Measurements from ENCODE around the gene CALU.

Gene CALU

GRCh38 chr7:128781851-128782250, 42.7 kb downstream of the CALU start:
- in situ Hi-C loops (cut with MboI; ENCODE audit: low sequenced_read_pairs) = no loop called here

DNA sequence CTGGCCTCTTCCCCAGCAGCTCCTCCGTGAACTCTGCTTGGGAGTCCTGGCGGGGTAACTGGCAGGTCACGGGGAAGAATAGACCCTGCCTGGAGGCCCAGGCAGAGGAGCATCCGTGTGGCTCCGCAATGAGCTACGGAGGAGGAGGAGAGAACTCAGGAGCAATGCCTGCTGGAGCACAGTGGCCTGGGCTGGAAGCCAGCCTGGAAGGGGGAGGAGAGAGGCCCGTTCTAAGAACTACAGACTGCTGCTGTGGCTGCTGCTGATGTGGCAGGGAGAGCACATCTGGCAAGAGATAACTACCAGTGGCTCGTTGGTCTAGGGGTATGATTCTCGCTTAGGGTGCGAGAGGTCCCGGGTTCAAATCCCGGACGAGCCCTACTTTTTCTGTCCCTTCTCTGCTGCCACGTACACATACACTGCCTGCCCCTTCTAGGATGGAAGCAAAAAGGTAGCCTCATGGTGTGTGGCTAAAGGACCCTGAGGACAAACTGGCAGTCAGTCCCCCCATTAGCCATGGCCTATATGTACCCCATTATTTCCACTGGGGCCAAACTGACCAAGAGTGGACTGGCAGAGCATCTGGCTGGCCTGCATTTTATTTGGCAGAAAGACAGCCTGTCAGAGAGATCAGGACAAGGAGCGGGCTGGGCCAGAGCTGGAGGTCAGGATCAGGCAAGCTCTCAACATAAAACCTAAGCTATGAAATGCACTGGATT, 44.1 kb downstream of the CALU start:
- in situ Hi-C loops (cut with MboI; ENCODE audit: low sequenced_read_pairs) = no loop called here

DNA sequence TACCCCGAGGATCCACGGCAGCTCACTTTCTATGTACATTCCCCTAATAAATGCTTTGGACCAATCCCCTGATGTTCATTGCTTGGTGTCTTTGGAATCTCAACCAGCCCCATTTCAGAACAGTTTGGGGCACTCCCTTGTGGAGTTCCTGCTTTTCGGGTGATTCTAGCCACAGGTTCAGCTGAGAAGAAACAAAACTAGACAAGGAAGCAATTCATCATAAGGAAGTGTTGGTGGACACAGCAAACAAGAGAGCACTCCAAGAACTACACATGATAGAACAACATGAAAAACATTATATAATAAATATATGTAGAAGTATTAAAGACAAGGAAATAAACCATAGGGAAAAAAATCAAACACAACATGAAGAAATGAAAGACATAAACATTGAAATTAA, 46.6 kb downstream of the CALU start:
- in situ Hi-C loops (cut with MboI; ENCODE audit: low sequenced_read_pairs) = no loop called here

DNA sequence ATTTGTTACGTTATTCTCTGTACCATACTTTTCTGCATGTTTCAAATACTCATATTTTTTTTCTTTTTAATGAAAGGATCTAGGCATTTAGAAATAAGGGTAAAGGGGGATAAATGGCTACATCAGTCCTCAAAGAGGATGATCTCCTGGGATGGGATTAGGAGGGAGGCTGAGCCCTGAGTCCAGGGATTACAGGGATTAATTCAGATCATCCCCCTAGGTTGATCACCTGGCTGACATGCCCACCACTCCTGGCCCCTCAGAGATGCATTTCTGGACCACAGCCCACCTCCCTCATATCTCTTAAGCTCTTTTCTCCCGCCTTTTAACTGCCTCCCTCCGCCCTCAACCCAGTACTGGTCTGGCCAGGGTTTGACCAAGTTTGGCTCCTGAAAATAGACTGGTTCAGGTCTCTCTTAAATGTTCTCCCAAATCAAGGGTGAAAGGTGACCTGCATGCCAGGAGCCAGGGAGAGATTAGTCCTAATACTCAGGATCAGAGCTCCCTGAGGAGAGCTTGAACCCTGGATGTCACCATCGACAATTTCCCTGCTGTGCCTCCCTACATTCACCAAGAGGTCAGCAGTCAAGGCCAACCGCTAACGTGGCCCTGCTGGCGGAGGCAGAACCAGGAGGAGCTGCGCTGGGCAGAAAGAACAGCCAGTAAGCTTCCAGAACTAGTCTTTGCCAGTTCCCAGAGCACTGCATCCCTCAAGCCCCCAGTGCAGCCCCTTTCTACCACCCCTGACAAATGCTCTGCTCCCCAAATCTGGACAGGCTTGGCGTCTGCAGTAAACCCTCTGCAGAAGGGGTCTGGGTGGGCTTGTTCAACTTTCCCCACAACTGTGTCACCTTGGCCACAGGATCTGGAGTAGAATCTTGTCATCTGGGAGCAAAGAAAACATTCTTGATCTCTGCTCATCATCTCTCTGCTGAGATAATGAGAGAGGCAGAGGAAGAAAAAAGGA, 49.6 kb downstream of the CALU start:
- in situ Hi-C loops (cut with MboI; ENCODE audit: low sequenced_read_pairs) = no loop called here

DNA sequence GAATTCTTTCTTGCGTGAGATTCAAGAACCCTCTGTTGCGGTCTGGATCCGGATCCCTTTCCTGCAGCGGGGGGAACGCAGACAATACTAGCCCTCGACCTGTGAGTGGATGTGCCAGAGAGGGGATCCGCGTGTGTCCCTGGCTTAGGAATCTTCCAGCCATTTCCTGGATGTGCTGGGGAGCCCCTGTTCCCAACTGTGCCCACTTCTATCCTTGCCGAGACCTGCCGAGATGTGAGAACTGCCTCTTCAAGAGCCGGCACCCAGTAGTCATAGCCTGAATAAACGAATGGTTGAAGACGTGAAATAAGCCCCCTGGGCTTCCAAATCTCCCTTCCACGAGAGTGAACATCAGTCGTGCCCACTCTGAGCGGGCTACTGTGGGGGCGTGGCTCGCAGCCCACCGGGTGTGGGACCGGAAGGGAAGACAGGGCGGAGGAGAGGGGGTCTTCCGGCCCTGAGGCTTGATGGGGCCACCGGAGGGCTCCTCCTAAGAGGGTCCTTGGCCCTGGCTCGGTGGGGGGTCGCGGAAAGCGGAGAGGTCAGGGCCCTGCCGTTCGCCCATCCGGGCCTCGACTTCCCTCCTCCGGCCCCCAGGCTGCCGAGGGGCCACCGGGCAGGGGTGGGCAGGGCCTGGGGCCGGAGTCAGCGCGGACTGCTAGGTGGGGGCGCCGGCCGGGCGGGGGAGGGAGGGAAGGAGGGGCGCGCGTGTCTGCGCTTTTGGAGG, 51.3 kb downstream of the CALU start:
- in situ Hi-C loops (cut with MboI; ENCODE audit: low sequenced_read_pairs) = no loop called here

DNA sequence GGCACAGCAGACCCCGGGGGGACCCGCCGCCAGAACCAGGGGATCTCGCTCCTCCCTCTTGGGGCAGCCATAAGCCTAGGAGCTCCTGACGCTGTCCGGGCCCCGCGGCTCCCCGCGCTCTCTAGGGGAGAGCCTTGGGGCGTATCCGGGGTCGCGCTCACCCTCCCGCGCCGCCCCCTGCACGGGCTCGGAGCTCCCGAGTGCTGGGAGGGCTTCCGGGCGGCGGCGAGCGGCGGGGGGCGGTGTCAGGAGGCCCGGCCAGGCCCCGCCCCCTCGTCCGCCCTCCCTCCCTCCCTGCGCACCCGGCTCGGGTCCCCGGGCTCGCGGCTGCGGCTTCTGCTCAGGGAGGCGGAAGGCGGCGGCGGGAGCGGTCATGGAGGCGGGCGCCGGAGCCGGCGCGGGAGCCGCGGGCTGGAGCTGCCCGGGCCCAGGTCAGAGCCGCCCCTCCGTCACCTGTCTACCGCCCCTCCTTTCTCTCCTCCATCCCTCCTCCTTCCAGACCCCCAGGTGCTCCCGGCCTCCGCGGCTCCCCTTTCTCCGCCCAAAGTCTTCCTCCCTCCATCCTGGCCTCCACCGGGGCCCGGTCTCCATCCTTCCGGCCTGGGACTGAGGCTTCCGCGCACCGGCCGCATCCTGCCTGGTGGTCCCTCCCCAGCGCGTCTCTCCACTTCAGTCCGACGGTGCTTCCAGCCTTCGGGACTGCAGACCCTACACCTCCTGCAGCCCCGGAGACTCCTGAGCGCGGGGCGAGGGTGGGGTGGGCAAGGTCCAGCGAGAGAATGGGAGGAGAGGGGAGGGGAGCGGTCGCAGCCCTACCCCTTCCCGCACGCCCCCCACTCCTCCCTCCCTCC, 52.2 kb downstream of the CALU start, which contains the start of gene CCDC136:
Gene CCDC136 (plus strand): TSS at position 848 of the 851 bp plus-strand sequence. CDS start 444 bp downstream, outside the sequence.
- in situ Hi-C loops (cut with MboI; ENCODE audit: low sequenced_read_pairs) = no loop called here

DNA sequence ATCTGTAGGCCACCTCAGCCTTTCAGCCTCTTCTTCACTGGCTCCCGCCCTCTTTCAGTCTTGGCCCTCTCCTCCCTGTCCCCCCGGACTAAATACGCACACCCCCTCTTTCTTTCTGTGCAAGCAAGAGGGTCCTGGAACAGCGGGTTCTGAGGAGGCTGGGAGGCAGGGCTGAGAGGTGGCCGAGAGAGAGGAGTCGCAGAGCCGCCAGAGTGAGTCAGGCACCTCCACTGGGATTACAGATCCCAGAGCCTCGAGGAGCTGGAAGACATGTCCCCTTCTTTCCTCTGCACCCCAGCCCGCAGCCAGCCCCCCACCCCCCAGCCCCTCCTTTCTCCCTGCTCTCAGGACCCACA, 52.8 kb downstream of the CALU start:
- in situ Hi-C loops (cut with MboI; ENCODE audit: low sequenced_read_pairs) = no loop called here

DNA sequence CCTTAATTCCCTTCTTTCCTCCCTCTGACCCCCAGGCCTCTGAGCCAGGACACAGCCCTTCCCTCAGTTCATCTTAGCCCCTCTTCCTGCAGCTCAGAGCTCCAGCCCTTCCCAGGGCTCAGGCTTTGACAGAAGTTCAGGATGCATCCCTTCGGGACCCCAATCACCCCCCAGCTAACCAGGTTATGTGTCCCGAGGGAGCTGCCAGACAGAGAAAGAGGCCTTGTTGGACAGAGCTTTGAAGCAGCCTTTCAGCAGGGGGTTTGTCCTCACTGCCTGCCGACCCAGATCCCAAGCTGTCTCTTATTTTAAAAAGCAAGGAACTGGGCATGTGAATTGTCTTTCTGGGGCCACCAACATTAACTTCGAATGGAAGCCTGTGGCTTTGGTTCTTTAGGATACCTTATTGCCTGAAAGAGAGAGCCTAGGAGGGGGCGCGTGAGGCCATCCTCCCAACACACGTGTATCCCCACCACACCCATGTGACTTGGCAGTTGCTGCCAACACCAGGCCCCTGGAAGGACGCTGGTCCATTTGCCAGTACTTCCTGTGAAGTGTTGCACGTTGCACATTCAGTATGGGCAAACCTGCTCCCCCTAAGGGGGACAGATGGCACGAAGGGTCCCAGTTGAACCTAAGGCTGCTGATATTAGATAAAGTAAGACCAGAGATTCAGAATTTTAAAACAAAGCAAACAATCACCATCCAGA, 53.5 kb downstream of the CALU start:
- in situ Hi-C loops (cut with MboI; ENCODE audit: low sequenced_read_pairs) = no loop called here

- in situ Hi-C loops (cut with MboI; ENCODE audit: low sequenced_read_pairs) = no loop called here
These were observed 54.0 kb downstream of the CALU start for GRCh38 chr7:128793181-128793547.

- in situ Hi-C loops (cut with MboI; ENCODE audit: low sequenced_read_pairs) = no loop called here
These were observed 54.9 kb downstream of the CALU start for GRCh38 chr7:128794020-128794419.

GRCh38 chr7:128794436-128794835, 55.3 kb downstream of the CALU start:
- in situ Hi-C loops (cut with MboI; ENCODE audit: low sequenced_read_pairs) = no loop called here

DNA sequence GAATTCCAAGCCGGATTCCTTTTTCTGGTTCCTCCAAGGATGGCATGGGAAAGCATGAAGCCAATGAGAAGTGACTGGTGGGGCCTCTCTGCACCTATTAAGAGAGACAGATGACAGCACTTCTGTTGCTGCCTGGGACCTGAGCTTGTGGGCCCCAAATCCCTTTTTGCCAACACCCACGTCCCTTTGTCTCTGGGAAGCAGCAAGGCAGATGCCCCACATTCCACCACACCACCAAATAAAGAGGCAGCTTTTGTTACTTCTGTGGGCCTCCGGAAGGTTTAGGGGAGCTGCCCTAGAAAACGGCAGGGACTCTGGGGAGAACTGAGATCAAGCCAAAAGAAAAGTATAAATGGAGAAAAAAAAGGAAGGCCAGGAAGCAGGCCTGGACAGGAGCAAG, 56.0 kb downstream of the CALU start:
- in situ Hi-C loops (cut with MboI; ENCODE audit: low sequenced_read_pairs) = no loop called here

GRCh38 chr7:128796327-128796726, 57.2 kb downstream of the CALU start:
- in situ Hi-C loops (cut with MboI; ENCODE audit: low sequenced_read_pairs) = no loop called here

GRCh38 chr7:128799451-128799850, 60.3 kb downstream of the CALU start:
- in situ Hi-C loops (cut with MboI; ENCODE audit: low sequenced_read_pairs) = no loop called here

DNA sequence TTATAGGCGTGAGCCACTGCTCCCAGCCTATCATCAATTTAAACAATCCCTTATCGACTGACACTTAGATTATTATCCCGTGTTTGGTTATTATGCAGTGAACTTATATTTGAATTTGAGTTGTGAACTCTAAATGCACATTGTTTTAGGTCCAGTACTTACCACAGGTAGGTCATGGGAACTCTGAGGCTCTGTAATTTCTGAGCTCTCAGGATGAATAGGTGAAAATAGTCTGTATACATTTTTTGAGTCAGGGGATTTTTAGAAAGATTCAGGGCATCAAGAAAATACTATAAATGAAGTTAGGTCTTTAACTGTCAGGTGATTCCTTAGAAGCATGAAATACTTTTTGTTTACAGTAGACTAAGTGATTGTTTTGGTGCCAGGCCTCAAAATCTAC, 61.4 kb downstream of the CALU start:
- in situ Hi-C loops (cut with MboI; ENCODE audit: low sequenced_read_pairs) = no loop called here

GRCh38 chr7:128801003-128801402, 61.8 kb downstream of the CALU start:
- in situ Hi-C loops (cut with MboI; ENCODE audit: low sequenced_read_pairs) = no loop called here

GRCh38 chr7:128801667-128802418, 62.7 kb downstream of the CALU start:
- in situ Hi-C loops (cut with MboI; ENCODE audit: low sequenced_read_pairs) = no loop called here

GRCh38 chr7:128804484-128804883, 65.3 kb downstream of the CALU start:
- in situ Hi-C loops (cut with MboI; ENCODE audit: low sequenced_read_pairs) = no loop called here

- in situ Hi-C loops (cut with MboI; ENCODE audit: low sequenced_read_pairs) = no loop called here
These were observed 66.1 kb downstream of the CALU start for GRCh38 chr7:128805225-128805624.

Data from HL-60/S4 treated with phorbol 12-myristate 13-acetate at 8.2 ng/mL for 4 days and 3 days (cell line).